Endothelial cell of umbilical vein (primary cell): ENCODE results near the gene TTLL4. TPM values are rescaled to one million over a fixed set of nuclear protein-coding genes. Genes with fewer than 3 reads are reported as not detected.

Source experiments
- BruUV-seq: library from RNA; stranded (reverse); fragments of 400-500 nt; replicated peaks from 2 replicates; lab custom pipeline; 2021; lab: Mats Ljungman, UMichigan
- CTCF ChIA-PET: fragments of 300-600, 350-600 bp; sonication (Branson Sonifier 250); formaldehyde crosslinking; loops from one replicate; lab custom pipeline; 2021; ENCODE audit warnings: antibody characterized with exemption, inconsistent platforms; lab: Charles Lee
- POLR2A ChIA-PET: fragments of 300-600, 350-600 bp; sonication (Branson Sonifier 250); formaldehyde crosslinking; loops from one replicate; lab custom pipeline; 2021; ENCODE audit warnings: antibody characterized with exemption, inconsistent platforms; lab: Charles Lee
- DNase-seq: peaks from one replicate; pipeline ENCODE4 v3.0.0-alpha.2; 2011; ENCODE audit warnings: low read depth, low spot score
- FAIRE-seq: peaks from 2 replicates; lab custom pipeline; 2011; peaks lifted over from hg19 to GRCh38; lab: Jason Lieb, UNC
- H2AFZ ChIP-seq: 2 replicates; pipeline ENCODE4 v1.6.0; 2012; ENCODE audit warnings: low read depth, low read length, control low read depth, inconsistent platforms
- H3K27ac ChIP-seq: 2 replicates; pipeline ENCODE4 v1.5.1; 2011; ENCODE audit warnings: low read depth, mild to moderate bottlenecking, control low read depth, low read length, moderate library complexity; ENCODE audit not compliant: insufficient read depth
- H3K27me3 ChIP-seq, 2 experiments: 2 replicates each; pipeline versions ENCODE4 v1.6.0 to v1.6.1; 2011; ENCODE audit warnings: low read length in 2 of 2, mixed read lengths in 1 of 2; ENCODE audit not compliant: control insufficient read depth in 2 of 2, insufficient read depth in 2 of 2
- H3K36me3 ChIP-seq, 2 experiments: 2 replicates in 1 of 2; 3 replicates in 1 of 2; pipeline ENCODE4 v1.5.1; 2011; ENCODE audit warnings: low read length in 2 of 2, mild to moderate bottlenecking in 1 of 2, moderate library complexity in 1 of 2; ENCODE audit not compliant: control insufficient read depth in 2 of 2, insufficient read depth in 2 of 2; ENCODE audit errors: extremely low read depth in 1 of 2
- H3K4me1 ChIP-seq: 3 replicates; pipeline ENCODE4 v1.5.1; 2011; ENCODE audit warnings: mild to moderate bottlenecking, low read length; ENCODE audit not compliant: control insufficient read depth, insufficient read depth; ENCODE audit errors: extremely low read depth
- H3K4me2 ChIP-seq: 2 replicates; pipeline ENCODE4 v1.6.1; 2011; ENCODE audit warnings: low read length, control low read depth, mixed read lengths; ENCODE audit not compliant: insufficient read depth
- H3K4me3 ChIP-seq, 3 experiments: fragments of 200-600 bp in 1 of 3; sonication (generic), shearing (Covaris generic) in 1 of 3; replicated peaks in 1 of 3; 2 replicates each; pipeline ENCODE4 v1.5.1; 2011 to 2016; ENCODE audit warnings: control low read depth in 3 of 3, low read length in 3 of 3, mild to moderate bottlenecking in 2 of 3, inconsistent platforms in 1 of 3, low read depth in 1 of 3, moderate library complexity in 1 of 3; ENCODE audit not compliant: insufficient read depth in 1 of 3
- H3K79me2 ChIP-seq: 2 replicates; pipeline ENCODE4 v1.6.0; 2012; ENCODE audit warnings: low read length, inconsistent platforms; ENCODE audit not compliant: control insufficient read depth, insufficient read depth
- H3K9ac ChIP-seq: replicated peaks from 2 replicates; pipeline ENCODE3; 2011; ENCODE audit warnings: low read length, control low read depth; ENCODE audit not compliant: insufficient read depth; ENCODE audit errors: extremely low read depth
- H3K9me1 ChIP-seq: replicated peaks from 3 replicates; pipeline ENCODE4 v1.6.0; 2011; ENCODE audit warnings: mild to moderate bottlenecking, low read length; ENCODE audit not compliant: control insufficient read depth, insufficient read depth; ENCODE audit errors: extremely low read depth
- H3K9me3 ChIP-seq: replicated peaks from 2 replicates; pipeline ENCODE4 v1.5.1; 2012; ENCODE audit warnings: low read length, inconsistent platforms; ENCODE audit not compliant: control insufficient read depth, insufficient read depth
- H4K20me1 ChIP-seq: replicated peaks from 2 replicates; pipeline ENCODE3; 2011; ENCODE audit warnings: mild to moderate bottlenecking, low read length; ENCODE audit not compliant: control insufficient read depth, insufficient read depth; ENCODE audit errors: extremely low read depth
- CTCF ChIP-seq, 2 donors: IDR thresholded peaks; 1 replicate in 1 of 2; 2 replicates in 1 of 2; pipeline ENCODE4 v1.5.1; 2011; ENCODE audit warnings: low read length in 2 of 2, mild to moderate bottlenecking in 2 of 2, moderate library complexity in 2 of 2, control low read depth in 1 of 2, inconsistent platforms in 1 of 2, low read depth in 1 of 2; ENCODE audit not compliant: insufficient read depth in 1 of 2; ENCODE audit errors: extremely low read depth in 1 of 2
- EZH2 ChIP-seq: IDR thresholded peaks from 2 replicates; pipeline ENCODE4 v1.6.1; 2012; ENCODE audit warnings: borderline replicate concordance, low read depth, mild to moderate bottlenecking, moderate library complexity, low read length, inconsistent platforms; ENCODE audit not compliant: severe bottlenecking
- FOS ChIP-seq: IDR thresholded peaks from 2 replicates; pipeline ENCODE4 v1.6.1; 2011; ENCODE audit warnings: mild to moderate bottlenecking, low read length, moderate library complexity, borderline replicate concordance; ENCODE audit not compliant: insufficient read depth
- GATA2 ChIP-seq: IDR thresholded peaks from 2 replicates; pipeline ENCODE4 v1.7.0; 2011; ENCODE audit warnings: low read depth, mild to moderate bottlenecking, moderate library complexity, mixed read lengths, low read length; ENCODE audit not compliant: insufficient read length, insufficient read depth
- JUN ChIP-seq: IDR thresholded peaks from 2 replicates; pipeline ENCODE4 v1.6.1; 2011; ENCODE audit warnings: borderline replicate concordance, low read depth; ENCODE audit not compliant: insufficient read length, insufficient read depth
- MAX ChIP-seq: IDR thresholded peaks from 2 replicates; pipeline ENCODE4 v1.6.1; 2011; ENCODE audit not compliant: insufficient read depth, insufficient read length
- MYC ChIP-seq: IDR thresholded peaks from one replicate; pipeline ENCODE4 v1.6.1; 2011; ENCODE audit warnings: mild to moderate bottlenecking, low read depth, low read length
- POLR2A ChIP-seq: IDR thresholded peaks from 2 replicates; pipeline ENCODE4 v1.6.1; 2012; ENCODE audit warnings: low read depth, mild to moderate bottlenecking, control low read depth, low read length
- POLR2AphosphoS5 ChIP-seq: IDR thresholded peaks from 2 replicates; pipeline ENCODE4 v1.6.1; 2012; ENCODE audit warnings: low read depth, mild to moderate bottlenecking, control low read depth, low read length, moderate library complexity; ENCODE audit not compliant: insufficient read depth
- dilution Hi-C: fragments of 300-500 bp; cut with MboI; formaldehyde crosslinking; loops from one replicate; pipeline ENCODE4 v1.15.0; 2019; ENCODE audit warnings: low sequenced_read_pairs; ENCODE audit not compliant: extremely low pct_ligation_motif_present
- intact Hi-C: fragments of 100-400 bp; cut with micrococcal nuclease; formaldehyde crosslinking; loops from one replicate; pipeline ENCODE4 v1.10.0; 2022
- polyA plus RNA-seq, 4 experiments: library from polyadenylated mRNA; depleted of rRNA in 3 of 4; stranded (reverse) in 3 of 4; unstranded in 1 of 4; fragments of >200 nt; gene quantifications; 2 replicates each; pipeline versions ENCODE4 v1.2.1 to v1.2.3, GENCODE V29; 2011 to 2012; ENCODE audit warnings: missing spikeins in 1 of 4
- total RNA-seq: library from RNA; stranded (reverse); gene quantifications from 2 replicates; pipeline ENCODE4 v1.2.3, GENCODE V29; 2021

The TTLL4 gene
- total and polyA plus RNA-seq, 2 donors (not counting 3 experiments of a cell fraction or from before 2014, with no cell fraction given), result 26.7 to 45.0 TPM

GRCh38 chr2:218804817-218805216 lies 94.2 kb downstream of the TTLL4 start:
- Histone ChIP-seq H3K9me3 (no peaks in the 10 kb centered on the region), H3K27me3 (peaks cover under 1 to 2% of the 10 kb centered on the region in 2 experiments), H3K79me2 (no peaks in the 10 kb centered on the region), H3K4me1 (no peaks in the 10 kb centered on the region), H2AFZ (no peak overlapping the region), H3K4me2 (no peak overlapping the region), H3K27ac (no peak overlapping the region), H4K20me1 (no peaks in the 10 kb centered on the region), H3K4me3 (no peak overlapping the region), H3K36me3 (no peaks in the 10 kb centered on the region), H3K9ac (no peak overlapping the region), H3K9me1 (no peaks in the 10 kb centered on the region)
- FAIRE-seq, result no peak
- TF ChIP-seq EZH2, result no peak
- no peak for TF ChIP-seq FOS
- TF ChIP-seq JUN, result no peak
- TF ChIP-seq POLR2AphosphoS5, result no peak
- no peak for TF ChIP-seq CTCF (IDR thresholded peaks at IDR 0.05; ENCODE audit: extremely low read depth in 1 of 2, insufficient read depth in 1 of 2, low read depth in 1 of 2, low read length in 2 of 2)
- TF ChIP-seq MAX, result no peak
- no peak for TF ChIP-seq MYC
- no peak for TF ChIP-seq GATA2
- no peak for TF ChIP-seq POLR2A
- no peak for DNase-seq
- ChIA-PET POLR2A (no interaction called here), CTCF (interaction anchor here (2.1 kb wide), 1 partner anchor 43 kb away, joined by 8 read pairs; no protein-coding TSS in a partner anchor)
- dilution Hi-C loops (no loop called here), intact Hi-C loops (no loop called here)
- BruUV-seq, result no TSS peak

Other genes starting within 250 kb of the TTLL4 start
- gene USP37, start 142.5 kb upstream of the TTLL4 start, total RNA-seq, result 13.1 and 14.4 TPM in 2 replicates
- gene USP37, start 142.5 kb upstream of the TTLL4 start, polyA plus RNA-seq, result 1.3 and 1.9 TPM in 2 replicates
- gene CNOT9, start 142.0 kb upstream of the TTLL4 start, total RNA-seq, result 63.2 and 68.9 TPM in 2 replicates
- gene CNOT9, start 142.0 kb upstream of the TTLL4 start, polyA plus RNA-seq, result 53.2 and 57.3 TPM in 2 replicates
- gene PLCD4, start 102.9 kb upstream of the TTLL4 start, total RNA-seq, result 1.4 and 3.1 TPM in 2 replicates
- 2.2 and 2.3 TPM in 2 replicates for gene PLCD4, start 102.9 kb upstream of the TTLL4 start, polyA plus RNA-seq
- 31.4 and 34.5 TPM in 2 replicates for gene ZNF142, start 51.2 kb upstream of the TTLL4 start, total RNA-seq
- 14.5 and 16.0 TPM in 2 replicates for gene ZNF142, start 51.2 kb upstream of the TTLL4 start, polyA plus RNA-seq
- gene BCS1L, start 51.2 kb upstream of the TTLL4 start, total RNA-seq, result 43.0 and 57.4 TPM in 2 replicates
- 70.3 and 82.1 TPM in 2 replicates for gene BCS1L, start 51.2 kb upstream of the TTLL4 start, polyA plus RNA-seq
- 38.2 and 39.1 TPM in 2 replicates for gene RNF25, start 38.8 kb upstream of the TTLL4 start, total RNA-seq
- 54.7 and 61.1 TPM in 2 replicates for gene RNF25, start 38.8 kb upstream of the TTLL4 start, polyA plus RNA-seq
- gene STK36, start 38.7 kb upstream of the TTLL4 start, total RNA-seq, result 34.9 and 40.9 TPM in 2 replicates
- gene STK36, start 38.7 kb upstream of the TTLL4 start, polyA plus RNA-seq, result 65.2 and 67.4 TPM in 2 replicates
- 12.6 and 15.1 TPM in 2 replicates for gene CYP27A1, start 71.3 kb downstream of the TTLL4 start, total RNA-seq
- 30.3 and 34.9 TPM in 2 replicates for gene CYP27A1, start 71.3 kb downstream of the TTLL4 start, polyA plus RNA-seq
- gene PRKAG3, start 121.0 kb downstream of the TTLL4 start, total RNA-seq, result not detected in 2 replicates
- gene PRKAG3, start 121.0 kb downstream of the TTLL4 start, polyA plus RNA-seq, result not detected in 2 replicates
- gene WNT6, start 149.0 kb downstream of the TTLL4 start, total RNA-seq, result not detected in 2 replicates
- not detected in 2 replicates for gene WNT6, start 149.0 kb downstream of the TTLL4 start, polyA plus RNA-seq
- gene WNT10A, start 170.0 kb downstream of the TTLL4 start, total RNA-seq, result not detected in 2 replicates
- not detected in 2 replicates for gene WNT10A, start 170.0 kb downstream of the TTLL4 start, polyA plus RNA-seq
- gene CDK5R2, start 248.8 kb downstream of the TTLL4 start, total RNA-seq, result not detected in 2 replicates
- gene CDK5R2, start 248.8 kb downstream of the TTLL4 start, polyA plus RNA-seq, result 0.03 TPM in 1 of 2 replicates, not detected in the other